ENCODE data around the gene MMAA.
"Not testable (repeated sequence)": the region's sequence is repeated elsewhere in the genome, so short reads cannot be mapped to it uniquely, and the experiment has no call there.

The MMAA gene

DNA sequence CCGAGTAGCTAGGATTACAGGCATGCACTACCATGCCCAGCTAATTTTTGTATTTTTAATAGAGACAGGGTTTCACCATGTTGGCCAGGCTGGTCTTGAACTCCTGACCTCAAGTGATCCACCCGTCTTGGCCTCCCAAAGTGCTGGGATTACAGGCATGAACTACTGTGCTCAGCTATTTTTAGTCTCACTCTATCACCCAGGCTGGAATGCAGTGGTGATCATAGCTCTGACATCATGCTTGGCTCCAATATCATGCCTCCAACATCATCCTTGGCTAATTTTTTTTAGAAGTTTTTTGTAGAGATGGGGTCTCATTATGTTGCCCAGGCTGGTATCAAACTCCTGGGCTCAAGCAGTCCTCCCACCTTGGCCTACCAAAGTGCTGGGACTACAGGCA, 21.1 kb downstream of the MMAA start:
- H3K27me3 ChIP-seq (ENCODE audit: insufficient read depth, low read length); H3K4me3 ChIP-seq (ENCODE audit: low read length); H3K9me3 ChIP-seq (ENCODE audit: insufficient read depth, low read depth, low read length); H3K36me3 ChIP-seq (ENCODE audit: insufficient read depth, low read depth, low read length); H3K4me1 ChIP-seq (ENCODE audit: insufficient read depth, low read length); H3K9ac ChIP-seq (ENCODE audit: low read depth, low read length); H3K27ac ChIP-seq (ENCODE audit: low read length): not testable (repeated sequence)

DNA sequence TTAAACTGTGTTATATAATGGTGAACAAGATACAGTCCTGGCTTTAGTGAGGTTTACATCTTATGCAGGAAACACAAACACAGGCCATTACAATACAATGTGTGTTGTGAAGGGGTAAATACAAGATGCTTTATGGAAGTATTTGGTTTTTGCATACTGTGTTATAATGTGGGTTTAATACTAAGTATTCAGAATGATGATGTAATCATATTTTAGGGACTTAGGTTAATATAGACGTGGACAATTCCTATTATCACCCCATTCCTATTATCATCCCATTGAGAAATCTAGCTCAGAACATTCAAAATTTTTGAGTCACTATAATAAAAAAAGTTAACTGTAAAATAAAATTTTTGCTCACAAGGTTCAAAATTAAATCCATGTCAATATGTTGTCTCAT, 24.1 kb downstream of the MMAA start:
- H3K4me1 ChIP-seq (ENCODE audit: insufficient read depth, low read length), result peaks cover 4% of the 10 kb centered on the region; the same call in 1 of the 2 replicates
- H3K36me3 ChIP-seq (ENCODE audit: insufficient read depth, low read depth, low read length), result no peaks in the 10 kb centered on the region
- H3K9me3 ChIP-seq (ENCODE audit: insufficient read depth, low read depth, low read length), result no peaks in the 10 kb centered on the region
- H3K9ac ChIP-seq (ENCODE audit: low read depth, low read length), result no peak overlapping the region
- H3K4me3 ChIP-seq (ENCODE audit: low read length), result no peak overlapping the region
- no peaks in the 10 kb centered on the region for H3K27me3 ChIP-seq (ENCODE audit: insufficient read depth, low read length)
- H3K27ac ChIP-seq (ENCODE audit: low read length), result no peak overlapping the region

DNA sequence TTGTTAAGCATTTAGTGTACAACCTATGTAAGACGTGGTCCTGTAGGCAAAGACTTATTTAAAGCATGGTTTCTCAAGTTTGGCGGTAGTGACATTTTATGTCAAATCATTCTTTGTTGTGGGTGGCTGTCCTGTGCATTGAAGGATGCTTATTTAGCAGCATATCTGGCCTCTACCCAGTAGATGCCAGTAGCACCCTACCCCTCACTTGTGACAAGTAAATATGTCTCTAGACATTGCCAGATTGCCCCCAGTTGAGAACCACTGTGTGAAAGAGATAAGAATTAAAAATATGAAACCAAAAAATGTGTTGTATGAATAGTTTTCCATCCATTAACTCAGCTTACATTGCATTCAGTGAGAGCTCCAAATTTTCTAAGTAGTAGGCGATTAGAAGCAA, 25.5 kb downstream of the MMAA start:
- Histone ChIP-seq H3K4me1 (ENCODE audit: insufficient read depth, low read length) (no peaks in the 10 kb centered on the region), H3K36me3 (ENCODE audit: insufficient read depth, low read depth, low read length) (no peaks in the 10 kb centered on the region)

DNA sequence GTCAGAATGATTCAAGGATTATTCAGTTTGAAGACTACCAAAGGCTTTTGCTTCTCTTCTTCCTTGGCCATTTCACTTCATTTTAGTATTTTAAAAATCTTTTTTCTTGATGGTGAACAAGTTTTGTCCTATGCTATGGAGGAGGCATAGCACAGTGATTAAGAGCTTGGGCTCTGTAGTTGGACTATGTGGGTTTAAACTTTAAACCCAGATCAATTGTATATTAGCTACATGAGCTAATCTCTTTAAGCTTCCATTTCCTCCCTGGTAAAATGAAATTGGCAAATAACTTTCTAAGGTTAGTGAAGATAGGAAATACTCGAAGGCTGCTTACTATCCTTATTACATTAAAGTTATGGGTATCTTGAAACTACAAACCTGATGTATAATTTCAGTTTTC, 37.0 kb downstream of the MMAA start:
- no peaks in the 10 kb centered on the region for H3K27me3 ChIP-seq (ENCODE audit: insufficient read depth, low read length)
- H3K4me3 ChIP-seq (ENCODE audit: low read length), result no peak overlapping the region
- no peak overlapping the region for H3K9ac ChIP-seq (ENCODE audit: low read depth, low read length)
- H3K9me3 ChIP-seq (ENCODE audit: insufficient read depth, low read depth, low read length), result peaks cover 9% of the 10 kb centered on the region
- no peaks in the 10 kb centered on the region for H3K36me3 ChIP-seq (ENCODE audit: insufficient read depth, low read depth, low read length)
- no peak overlapping the region for H3K27ac ChIP-seq (ENCODE audit: low read length)
- no peaks in the 10 kb centered on the region for H3K4me1 ChIP-seq (ENCODE audit: insufficient read depth, low read length)

More for the DNA sequence above, 25.5 kb downstream of the MMAA start:
- Histone ChIP-seq H3K9ac (ENCODE audit: low read depth, low read length) (no peak overlapping the region), H3K4me3 (ENCODE audit: low read length) (no peak overlapping the region), H3K9me3 (ENCODE audit: insufficient read depth, low read depth, low read length) (no peaks in the 10 kb centered on the region), H3K27ac (ENCODE audit: low read length) (no peak overlapping the region), H3K27me3 (ENCODE audit: insufficient read depth, low read length) (no peaks in the 10 kb centered on the region)

DNA sequence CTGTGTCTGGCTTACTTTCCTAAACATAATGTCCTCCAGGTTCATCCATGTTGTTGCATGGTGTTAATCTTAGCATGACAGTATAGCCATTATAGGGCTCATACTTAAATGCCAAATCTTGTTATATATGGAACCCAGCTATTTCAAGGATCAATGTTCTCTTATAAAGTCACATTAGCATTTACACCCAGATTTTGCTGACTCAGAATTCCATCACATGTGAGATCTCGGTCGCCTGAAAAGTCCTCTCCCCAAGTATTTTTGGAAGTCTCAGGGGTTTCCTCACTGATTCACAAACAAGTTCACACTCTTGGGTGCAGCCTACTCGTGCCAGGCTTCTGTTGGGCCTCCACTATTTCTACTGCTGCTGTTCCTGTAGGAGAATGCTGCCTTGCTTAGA, 40.9 kb downstream of the MMAA start:
- Histone ChIP-seq H3K36me3 (ENCODE audit: insufficient read depth, low read depth, low read length) (no peaks in the 10 kb centered on the region), H3K9ac (ENCODE audit: low read depth, low read length) (no peak overlapping the region), H3K27ac (ENCODE audit: low read length) (no peak overlapping the region), H3K9me3 (ENCODE audit: insufficient read depth, low read depth, low read length) (peaks cover 3% of the 10 kb centered on the region), H3K27me3 (ENCODE audit: insufficient read depth, low read length) (no peaks in the 10 kb centered on the region), H3K4me3 (ENCODE audit: low read length) (no peak overlapping the region), H3K4me1 (ENCODE audit: insufficient read depth, low read length) (no peaks in the 10 kb centered on the region)

DNA sequence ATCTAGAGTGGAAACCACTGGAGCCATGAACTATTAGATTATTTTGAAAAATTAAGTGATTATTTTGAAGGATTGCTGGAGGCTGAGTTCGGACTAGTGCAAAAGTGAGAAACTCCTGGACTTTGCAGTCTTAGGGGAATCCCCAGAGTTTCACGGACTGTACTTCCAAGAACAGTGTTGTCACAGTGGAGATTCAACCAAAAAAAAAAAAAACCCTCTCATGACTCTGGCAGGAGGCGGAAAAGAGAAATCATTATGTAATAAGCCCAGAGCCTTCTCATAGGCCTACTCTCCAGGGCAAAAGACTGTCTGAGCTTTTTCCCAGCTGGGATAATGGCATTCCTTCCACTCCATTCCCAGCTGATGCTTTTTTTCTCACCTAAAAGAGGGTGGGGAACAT, 44.0 kb downstream of the MMAA start:
- H3K36me3 ChIP-seq (ENCODE audit: insufficient read depth, low read depth, low read length), result no peaks in the 10 kb centered on the region
- no peaks in the 10 kb centered on the region; the same call in 1 of the 2 replicates for H3K27me3 ChIP-seq (ENCODE audit: insufficient read depth, low read length)
- no peak overlapping the region for H3K27ac ChIP-seq (ENCODE audit: low read length)
- no peaks in the 10 kb centered on the region; the same call in 1 of the 2 replicates for H3K9me3 ChIP-seq (ENCODE audit: insufficient read depth, low read depth, low read length)
- H3K4me1 ChIP-seq (ENCODE audit: insufficient read depth, low read length), result no peaks in the 10 kb centered on the region
- H3K4me3 ChIP-seq (ENCODE audit: low read length), result no peak overlapping the region
- no peak overlapping the region for H3K9ac ChIP-seq (ENCODE audit: low read depth, low read length)

DNA sequence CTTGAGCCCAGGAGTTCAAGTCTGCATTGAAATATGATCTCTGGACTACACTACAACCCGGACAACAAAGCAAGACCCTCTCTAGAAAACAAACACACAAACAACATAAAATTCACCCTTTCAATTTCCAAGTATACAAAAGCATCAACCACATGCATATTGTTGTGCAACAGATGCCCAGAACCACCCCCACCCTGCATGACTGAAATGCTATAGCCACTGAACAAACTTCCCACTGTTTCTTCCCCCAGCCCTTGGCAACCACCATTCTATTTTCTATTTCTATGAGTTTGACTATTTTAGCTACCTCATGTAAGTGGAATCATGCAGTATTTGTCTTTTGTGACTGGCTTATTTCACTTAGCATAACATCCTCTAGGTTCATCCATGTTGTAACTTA, 46.6 kb downstream of the MMAA start:
- Histone ChIP-seq H3K27me3 (ENCODE audit: insufficient read depth, low read length) (no peaks in the 10 kb centered on the region; the same call in 1 of the 2 replicates), H3K9ac (ENCODE audit: low read depth, low read length) (no peak overlapping the region), H3K27ac (ENCODE audit: low read length) (no peak overlapping the region), H3K36me3 (ENCODE audit: insufficient read depth, low read depth, low read length) (no peaks in the 10 kb centered on the region), H3K4me1 (ENCODE audit: insufficient read depth, low read length) (no peaks in the 10 kb centered on the region), H3K9me3 (ENCODE audit: insufficient read depth, low read depth, low read length) (no peaks in the 10 kb centered on the region), H3K4me3 (ENCODE audit: low read length) (no peak overlapping the region)

DNA sequence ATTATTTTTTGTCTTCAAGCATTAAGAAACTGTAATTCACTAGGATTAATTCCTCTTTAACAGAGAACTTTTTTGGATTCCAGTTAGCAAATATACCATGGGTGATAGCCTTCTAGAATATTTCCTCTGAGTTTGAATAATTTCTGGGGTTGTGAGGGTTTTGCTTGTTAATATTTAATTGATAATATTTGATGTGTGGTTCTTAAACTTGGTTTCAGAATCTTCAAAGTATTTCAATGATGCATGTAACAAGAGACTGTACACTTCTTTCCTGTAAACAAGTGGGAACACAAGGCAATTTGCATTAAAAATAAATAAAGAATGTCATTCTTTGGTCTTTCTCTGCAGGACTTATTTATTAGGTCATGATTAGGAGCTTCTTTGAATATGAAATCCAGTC, 51.2 kb downstream of the MMAA start:
- no peak overlapping the region for H3K4me3 ChIP-seq (ENCODE audit: low read length)
- no peaks in the 10 kb centered on the region for H3K36me3 ChIP-seq (ENCODE audit: insufficient read depth, low read depth, low read length)
- H3K9ac ChIP-seq (ENCODE audit: low read depth, low read length), result no peak overlapping the region
- H3K27ac ChIP-seq (ENCODE audit: low read length), result no peak overlapping the region
- no peaks in the 10 kb centered on the region for H3K9me3 ChIP-seq (ENCODE audit: insufficient read depth, low read depth, low read length)
- H3K27me3 ChIP-seq (ENCODE audit: insufficient read depth, low read length), result no peaks in the 10 kb centered on the region; the same call in 1 of the 2 replicates
- no peaks in the 10 kb centered on the region for H3K4me1 ChIP-seq (ENCODE audit: insufficient read depth, low read length)

DNA sequence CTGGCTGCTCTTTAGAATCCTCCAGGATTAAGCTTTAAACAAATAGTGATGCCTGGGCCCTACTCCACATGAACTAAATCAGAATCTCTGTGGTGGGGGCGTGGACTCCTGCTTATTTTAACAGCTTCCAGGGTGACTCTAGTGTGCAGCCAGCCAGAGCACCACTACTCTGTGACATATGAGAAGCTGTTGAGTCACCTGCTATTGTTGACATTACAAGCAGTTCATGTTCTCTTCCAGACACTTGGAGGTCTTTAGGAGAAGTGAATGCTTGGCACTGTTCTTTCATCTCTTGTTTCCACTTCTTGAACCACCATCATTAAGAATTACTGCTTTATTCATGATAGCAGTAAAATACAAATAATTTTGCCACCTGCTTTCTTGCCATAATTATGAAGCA, 60.3 kb downstream of the MMAA start:
- Histone ChIP-seq H3K36me3 (ENCODE audit: insufficient read depth, low read depth, low read length) (no peaks in the 10 kb centered on the region), H3K4me1 (ENCODE audit: insufficient read depth, low read length) (no peaks in the 10 kb centered on the region), H3K4me3 (ENCODE audit: low read length) (no peak overlapping the region), H3K9me3 (ENCODE audit: insufficient read depth, low read depth, low read length) (peaks cover 6% of the 10 kb centered on the region), H3K27me3 (ENCODE audit: insufficient read depth, low read length) (no peaks in the 10 kb centered on the region), H3K27ac (ENCODE audit: low read length) (no peak overlapping the region), H3K9ac (ENCODE audit: low read depth, low read length) (no peak overlapping the region)

DNA sequence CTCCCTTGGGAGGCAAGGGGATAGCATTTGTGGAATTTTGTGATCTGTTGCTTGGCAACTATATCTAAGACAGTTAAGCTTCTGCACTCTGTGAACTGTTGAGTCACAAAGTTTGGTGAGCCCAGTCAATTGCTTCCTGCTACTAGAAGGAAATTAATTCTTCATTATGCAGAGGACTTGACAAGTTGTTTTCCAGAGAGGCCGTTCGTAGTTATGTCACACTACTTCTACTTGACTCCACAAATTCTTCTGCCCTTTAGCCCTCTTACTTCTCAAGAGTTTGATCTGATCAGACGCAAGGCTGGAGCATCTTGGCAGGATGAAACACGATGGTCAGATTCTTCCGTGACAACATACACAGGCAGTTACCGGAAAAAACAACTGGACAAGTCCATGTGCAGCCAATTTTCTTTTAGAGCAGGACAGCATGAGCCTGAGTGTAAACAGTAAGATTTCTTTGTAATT, 60.8 kb downstream of the MMAA start, which contains the start of gene C4orf51:
C4orf51 (plus strand) TSS at position 156 of the 465 bp plus-strand sequence; CDS start at position 214, 58 bp downstream.
- Histone ChIP-seq H3K9ac (ENCODE audit: low read depth, low read length) (no peak within 1 kb of the TSS), H3K4me3 (ENCODE audit: low read length) (no peak within 1 kb of the TSS), H3K9me3 (ENCODE audit: insufficient read depth, low read depth, low read length) (peaks cover 6% of the 10 kb centered on the region), H3K4me1 (ENCODE audit: insufficient read depth, low read length) (no peaks in the 10 kb centered on the region), H3K27me3 (ENCODE audit: insufficient read depth, low read length) (no peaks in the 10 kb centered on the region), H3K36me3 (ENCODE audit: insufficient read depth, low read depth, low read length) (no peaks in the 10 kb centered on the region), H3K27ac (ENCODE audit: low read length) (no peak within 1 kb of the TSS)

DNA sequence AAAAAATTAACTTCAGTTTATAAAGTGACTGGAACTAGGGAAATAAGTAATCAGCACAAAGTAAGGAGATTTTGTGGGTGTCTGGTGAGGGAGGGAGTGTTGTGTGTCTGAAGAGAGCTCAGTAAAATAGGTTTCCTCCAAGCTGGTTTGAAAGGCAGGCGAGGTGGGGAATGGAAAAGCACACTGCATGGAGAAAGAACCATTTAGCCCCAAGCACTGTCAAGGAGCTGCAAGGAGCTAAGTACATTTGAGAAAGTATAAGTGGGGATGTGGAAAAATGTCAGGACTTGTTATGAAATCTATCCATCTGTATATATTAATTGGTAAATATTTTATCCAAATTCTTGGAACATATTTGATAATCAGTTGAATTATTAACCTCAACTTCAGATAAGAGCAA, 61.7 kb downstream of the MMAA start:
- Histone ChIP-seq H3K4me3 (ENCODE audit: low read length) (no peak overlapping the region), H3K27me3 (ENCODE audit: insufficient read depth, low read length) (no peaks in the 10 kb centered on the region), H3K36me3 (ENCODE audit: insufficient read depth, low read depth, low read length) (no peaks in the 10 kb centered on the region), H3K4me1 (ENCODE audit: insufficient read depth, low read length) (no peaks in the 10 kb centered on the region), H3K9ac (ENCODE audit: low read depth, low read length) (no peak overlapping the region), H3K9me3 (ENCODE audit: insufficient read depth, low read depth, low read length) (peaks cover 6% of the 10 kb centered on the region), H3K27ac (ENCODE audit: low read length) (no peak overlapping the region)

DNA sequence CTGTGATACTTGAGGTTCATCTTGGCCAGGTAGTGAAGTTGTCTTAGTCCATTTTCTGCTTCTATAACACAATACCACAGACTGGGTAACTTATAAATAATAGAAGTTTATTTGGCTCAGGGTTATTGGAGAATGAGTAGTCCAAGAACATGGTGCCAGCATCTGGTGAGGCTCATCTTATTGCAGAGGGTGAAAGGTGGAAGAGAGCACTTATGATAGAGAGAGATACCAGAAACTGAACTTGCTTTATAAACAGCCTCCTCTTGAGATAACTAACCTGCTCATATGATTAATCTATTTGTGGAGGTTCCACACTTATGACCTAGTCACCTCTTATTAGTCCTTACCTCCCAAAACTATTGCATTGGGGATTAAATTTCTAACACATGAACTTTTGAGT, 62.3 kb downstream of the MMAA start:
- H3K9me3 ChIP-seq (ENCODE audit: insufficient read depth, low read depth, low read length), result peaks cover 6% of the 10 kb centered on the region
- 0 out of 2 replicates have a peak, but pooled peaks cover 4% of the 10 kb centered on the region for H3K4me1 ChIP-seq (ENCODE audit: insufficient read depth, low read length)
- H3K9ac ChIP-seq (ENCODE audit: low read depth, low read length), result no peak overlapping the region
- H3K27me3 ChIP-seq (ENCODE audit: insufficient read depth, low read length), result no peaks in the 10 kb centered on the region
- no peak overlapping the region for H3K27ac ChIP-seq (ENCODE audit: low read length)
- no peak overlapping the region for H3K4me3 ChIP-seq (ENCODE audit: low read length)
- no peaks in the 10 kb centered on the region for H3K36me3 ChIP-seq (ENCODE audit: insufficient read depth, low read depth, low read length)
